GM12878 (cell line): ENCODE results near the gene PLXNA4.

ENCODE experiments used
- ATF2 ChIP-seq: IDR thresholded peaks from 2 replicates; pipeline ENCODE4 v1.6.1; 2012; ENCODE audit warnings: low read length, inconsistent platforms
- EP300 ChIP-seq, 2 experiments: fragments of 150-350 bp in 1 of 2; IDR thresholded peaks; 2 replicates each; pipeline ENCODE4 v1.6.1; 2011 to 2012; ENCODE audit warnings: low read depth in 2 of 2, low read length in 2 of 2, borderline replicate concordance in 1 of 2, improper control_type of control experiment in 1 of 2, inconsistent platforms in 1 of 2; ENCODE audit not compliant: control insufficient read depth in 1 of 2
- ETV6 ChIP-seq, 2 experiments: fragments of 450-650 bp in 1 of 2; IDR thresholded peaks in 1 of 2; conservative IDR thresholded peaks in 1 of 2; 2 replicates each; pipeline ENCODE4 v1.6.1; 2014; ENCODE audit warnings: antibody characterized with exemption in 1 of 2, borderline replicate concordance in 1 of 2, low read depth in 1 of 2, mild to moderate bottlenecking in 1 of 2, moderate library complexity in 1 of 2
- EZH2 ChIP-seq: IDR thresholded peaks from 2 replicates; pipeline ENCODE4 v1.6.1; 2012; ENCODE audit warnings: low read depth, mild to moderate bottlenecking, control low read depth, inconsistent platforms, low read length, borderline replicate concordance; ENCODE audit not compliant: control insufficient read depth
- FOS ChIP-seq: IDR thresholded peaks from 3 replicates; pipeline ENCODE4 v1.6.1; 2011; ENCODE audit warnings: borderline replicate concordance; ENCODE audit not compliant: insufficient read length; ENCODE audit errors: extremely low read depth
- FOXM1 ChIP-seq: IDR thresholded peaks from 2 replicates; pipeline ENCODE4 v1.6.1; 2012; ENCODE audit warnings: low read depth, mild to moderate bottlenecking, inconsistent platforms, low read length, moderate library complexity
- HCFC1 ChIP-seq: fragments of 150-350 bp; IDR thresholded peaks from 2 replicates; pipeline ENCODE4 v1.6.1; 2014; ENCODE audit warnings: low read length
- MXI1 ChIP-seq: fragments of 150-350 bp; IDR thresholded peaks from 2 replicates; pipeline ENCODE4 v1.6.1; 2011; ENCODE audit warnings: low read depth, mild to moderate bottlenecking, inconsistent platforms, low read length, improper control_type of control experiment
- PAX5 ChIP-seq: IDR thresholded peaks from 2 replicates; pipeline ENCODE4 v1.6.1; 2011; ENCODE audit warnings: low read depth, low read length, borderline replicate concordance
- POLR2AphosphoS5 ChIP-seq: IDR thresholded peaks from 2 replicates; pipeline ENCODE4 v1.6.1; 2011; ENCODE audit warnings: mild to moderate bottlenecking, low read length, inconsistent platforms
- PRDM15 ChIP-seq: fragments of 450-650 bp; formaldehyde crosslinking; IDR thresholded peaks from 2 replicates; pipeline ENCODE4 v1.4.0; 2020; ENCODE audit warnings: mild to moderate bottlenecking, moderate library complexity
- TF ChIP-seq, protein P1 (sequence below): fragments of 450-650 bp; IDR thresholded peaks from 2 replicates; pipeline ENCODE4 v1.6.1; 2017; ENCODE audit warnings: mild to moderate bottlenecking
- TF ChIP-seq, protein P2 (sequence below), 3 experiments: IDR thresholded peaks in 2 of 3; conservative IDR thresholded peaks in 1 of 3; 2 replicates each; pipeline ENCODE4 v1.5.1; 2011; ENCODE audit warnings: low read depth in 3 of 3, low read length in 3 of 3, mild to moderate bottlenecking in 3 of 3, control low read depth in 2 of 3, moderate library complexity in 2 of 3, inconsistent platforms in 1 of 3, mixed read lengths in 1 of 3; ENCODE audit not compliant: control insufficient read depth in 2 of 3, insufficient read depth in 1 of 3; ENCODE audit errors: extremely low read depth in 1 of 3

DNA sequence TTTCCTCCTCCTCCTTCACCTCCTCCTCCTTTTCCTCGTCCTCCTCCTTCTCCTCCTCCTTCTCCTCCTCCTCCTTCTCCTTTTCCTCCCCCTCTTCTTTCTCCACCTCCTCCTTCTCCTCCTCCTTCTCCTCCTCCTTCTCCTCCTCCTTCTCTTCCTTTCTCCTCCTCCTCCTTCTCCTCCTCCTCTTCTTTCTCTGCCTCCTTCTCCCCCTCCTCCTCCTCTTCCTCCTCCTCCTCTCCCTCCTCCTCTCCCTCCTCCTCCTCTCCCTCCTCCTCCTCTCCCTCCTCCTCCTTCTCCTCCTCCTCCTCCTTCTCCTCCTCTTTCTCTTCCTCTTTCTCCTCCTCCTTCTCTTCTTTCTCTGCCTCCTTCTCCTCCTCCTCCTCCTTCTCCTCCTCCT lies 13.6 kb downstream of the PLXNA4 start:
- TF ChIP-seq FOXM1 (no peak), PRDM15 (no peak), PAX5 (no peak), EP300 (IDR thresholded peaks at IDR 0.05; ENCODE audit: borderline replicate concordance in 1 of 2, control insufficient read depth in 1 of 2, low read depth in 2 of 2, low read length in 2 of 2) (no peak), HCFC1 (no peak), ETV6 (conservative IDR thresholded peaks at IDR 0.05 in 1 of 2, IDR thresholded peaks at IDR 0.05 in 1 of 2; ENCODE audit: borderline replicate concordance in 1 of 2, low read depth in 1 of 2) (no peak), EZH2 (no peak), ATF2 (no peak), POLR2AphosphoS5 (no peak), MXI1 (no peak), FOS (no peak)
- TF ChIP-seq, protein P1, sequence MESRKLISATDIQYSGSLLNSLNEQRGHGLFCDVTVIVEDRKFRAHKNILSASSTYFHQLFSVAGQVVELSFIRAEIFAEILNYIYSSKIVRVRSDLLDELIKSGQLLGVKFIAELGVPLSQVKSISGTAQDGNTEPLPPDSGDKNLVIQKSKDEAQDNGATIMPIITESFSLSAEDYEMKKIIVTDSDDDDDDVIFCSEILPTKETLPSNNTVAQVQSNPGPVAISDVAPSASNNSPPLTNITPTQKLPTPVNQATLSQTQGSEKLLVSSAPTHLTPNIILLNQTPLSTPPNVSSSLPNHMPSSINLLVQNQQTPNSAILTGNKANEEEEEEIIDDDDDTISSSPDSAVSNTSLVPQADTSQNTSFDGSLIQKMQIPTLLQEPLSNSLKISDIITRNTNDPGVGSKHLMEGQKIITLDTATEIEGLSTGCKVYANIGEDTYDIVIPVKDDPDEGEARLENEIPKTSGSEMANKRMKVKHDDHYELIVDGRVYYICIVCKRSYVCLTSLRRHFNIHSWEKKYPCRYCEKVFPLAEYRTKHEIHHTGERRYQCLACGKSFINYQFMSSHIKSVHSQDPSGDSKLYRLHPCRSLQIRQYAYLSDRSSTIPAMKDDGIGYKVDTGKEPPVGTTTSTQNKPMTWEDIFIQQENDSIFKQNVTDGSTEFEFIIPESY: no peak
- TF ChIP-seq, protein P2, sequence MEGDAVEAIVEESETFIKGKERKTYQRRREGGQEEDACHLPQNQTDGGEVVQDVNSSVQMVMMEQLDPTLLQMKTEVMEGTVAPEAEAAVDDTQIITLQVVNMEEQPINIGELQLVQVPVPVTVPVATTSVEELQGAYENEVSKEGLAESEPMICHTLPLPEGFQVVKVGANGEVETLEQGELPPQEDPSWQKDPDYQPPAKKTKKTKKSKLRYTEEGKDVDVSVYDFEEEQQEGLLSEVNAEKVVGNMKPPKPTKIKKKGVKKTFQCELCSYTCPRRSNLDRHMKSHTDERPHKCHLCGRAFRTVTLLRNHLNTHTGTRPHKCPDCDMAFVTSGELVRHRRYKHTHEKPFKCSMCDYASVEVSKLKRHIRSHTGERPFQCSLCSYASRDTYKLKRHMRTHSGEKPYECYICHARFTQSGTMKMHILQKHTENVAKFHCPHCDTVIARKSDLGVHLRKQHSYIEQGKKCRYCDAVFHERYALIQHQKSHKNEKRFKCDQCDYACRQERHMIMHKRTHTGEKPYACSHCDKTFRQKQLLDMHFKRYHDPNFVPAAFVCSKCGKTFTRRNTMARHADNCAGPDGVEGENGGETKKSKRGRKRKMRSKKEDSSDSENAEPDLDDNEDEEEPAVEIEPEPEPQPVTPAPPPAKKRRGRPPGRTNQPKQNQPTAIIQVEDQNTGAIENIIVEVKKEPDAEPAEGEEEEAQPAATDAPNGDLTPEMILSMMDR (IDR thresholded peaks at IDR 0.05 in 2 of 3, conservative IDR thresholded peaks at IDR 0.05 in 1 of 3; ENCODE audit: control insufficient read depth in 2 of 3, extremely low read depth in 1 of 3, insufficient read depth in 1 of 3, low read depth in 3 of 3, low read length in 3 of 3): no peak
